Activated naive CD4-positive, alpha-beta T cell treated with Interleukin-2 at 50 U/mL for 16 hours (primary cell): ENCODE data around the gene DTD1.

ENCODE experiments used
- DNase-seq: peaks from one replicate; pipeline ENCODE4 v3.0.0-alpha.2; 2020

DTD1 gene

DNA sequence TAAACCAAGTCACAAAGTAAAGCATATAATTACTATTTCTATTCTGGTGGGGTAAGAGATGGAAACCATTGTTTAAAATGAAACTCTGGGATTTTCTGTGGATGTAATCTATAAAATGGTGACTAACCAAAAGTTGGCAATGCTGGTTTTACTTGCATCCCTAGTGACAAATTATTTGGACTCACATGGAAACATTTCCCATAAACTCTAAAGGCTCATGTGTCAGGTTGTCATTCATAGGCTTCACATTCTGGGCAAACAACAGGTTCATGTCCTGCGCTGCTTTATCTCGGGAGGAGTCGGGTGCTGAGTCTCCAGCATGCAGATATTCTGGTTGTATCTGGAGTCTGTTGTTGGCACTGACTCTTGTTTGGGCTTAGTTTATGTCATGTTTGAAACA, 127.7 kb downstream of the DTD1 start:
- no peak for DNase-seq

DNA sequence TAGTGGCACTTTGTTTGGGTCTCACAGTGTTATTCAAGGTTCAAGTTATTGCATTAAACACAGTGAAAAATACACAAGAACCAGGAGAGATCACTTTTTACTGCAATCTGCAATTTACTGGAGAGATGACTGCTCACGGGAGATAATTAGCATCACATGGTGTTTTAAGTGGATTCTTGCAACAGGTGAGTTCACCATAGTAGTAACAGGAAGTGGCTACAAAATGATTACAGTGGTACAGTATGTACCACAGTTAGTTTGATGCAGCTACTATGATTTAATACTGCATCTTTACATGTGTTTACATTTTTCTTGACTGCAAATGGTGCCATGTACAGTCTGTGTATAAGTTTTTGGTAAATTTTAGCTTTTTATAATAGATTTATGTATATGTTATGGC, 129.2 kb downstream of the DTD1 start:
- no peak for DNase-seq

DNA sequence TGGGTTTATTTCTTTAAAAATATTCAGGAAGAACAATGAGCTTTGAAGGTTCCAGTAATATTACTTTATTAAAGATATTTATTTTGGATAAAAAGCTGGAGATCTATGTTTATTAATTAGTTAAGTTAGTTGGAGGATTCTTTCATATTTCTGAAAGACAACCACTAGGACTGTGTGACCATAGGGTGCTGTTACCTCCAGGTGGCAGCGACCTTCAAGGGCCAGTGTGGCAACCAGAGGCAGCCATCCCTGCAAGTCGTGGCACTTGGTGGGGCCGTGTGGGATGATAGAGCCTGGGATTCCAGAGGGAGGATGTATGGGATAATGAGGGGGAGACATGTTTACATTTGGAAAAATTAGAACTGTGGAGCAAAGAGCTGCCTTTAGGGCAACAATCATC, 130.3 kb downstream of the DTD1 start:
- DNase-seq, result no peak

DNA sequence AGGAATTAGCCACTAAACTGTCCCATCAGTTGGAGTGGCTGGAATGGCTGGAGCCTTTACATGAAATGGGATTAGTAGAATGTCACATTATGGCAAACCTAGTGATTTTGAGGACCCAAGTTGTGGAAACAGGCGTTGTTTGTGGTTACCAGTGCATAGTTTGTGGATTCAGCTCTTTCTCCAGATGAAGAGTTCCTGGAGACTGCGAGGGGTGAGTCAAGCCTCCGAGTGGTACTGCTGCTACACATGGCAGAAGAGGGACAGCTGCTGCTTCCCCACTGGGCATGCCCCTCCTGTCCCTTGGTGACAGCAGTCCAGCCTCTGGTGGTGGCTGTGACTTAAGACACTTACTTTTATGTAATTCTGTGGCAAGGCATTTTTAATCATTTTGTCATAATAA, 131.6 kb downstream of the DTD1 start:
- DNase-seq, result no peak

DNA sequence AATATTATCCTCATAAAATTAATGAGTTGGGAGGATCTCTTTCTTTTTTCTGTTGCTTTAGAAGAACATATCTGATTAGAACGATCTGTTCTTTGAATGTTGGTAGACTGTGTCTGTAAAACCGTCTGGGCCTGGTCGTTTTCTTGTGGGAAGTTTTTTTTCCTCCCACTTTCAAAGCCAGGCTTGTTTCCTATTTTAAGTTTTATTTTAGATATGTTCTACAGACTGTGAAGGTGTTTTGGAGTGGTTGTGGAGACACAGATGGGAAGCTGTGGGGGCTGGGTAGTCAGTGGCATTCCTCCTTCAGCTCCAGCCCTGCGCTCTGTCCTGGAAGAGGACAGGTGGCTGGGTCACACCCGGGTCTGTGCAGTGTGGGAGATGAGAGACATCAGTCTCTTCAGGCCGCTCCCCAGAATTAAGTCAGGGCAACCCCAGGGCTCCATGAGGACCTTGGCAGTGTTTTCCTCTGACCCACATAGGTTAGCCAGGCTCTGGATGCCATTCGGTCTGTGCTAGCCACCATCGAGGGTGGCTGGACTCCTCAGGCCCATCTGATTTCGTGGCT, 133.8 kb downstream of the DTD1 start:
- no peak for DNase-seq

DNA sequence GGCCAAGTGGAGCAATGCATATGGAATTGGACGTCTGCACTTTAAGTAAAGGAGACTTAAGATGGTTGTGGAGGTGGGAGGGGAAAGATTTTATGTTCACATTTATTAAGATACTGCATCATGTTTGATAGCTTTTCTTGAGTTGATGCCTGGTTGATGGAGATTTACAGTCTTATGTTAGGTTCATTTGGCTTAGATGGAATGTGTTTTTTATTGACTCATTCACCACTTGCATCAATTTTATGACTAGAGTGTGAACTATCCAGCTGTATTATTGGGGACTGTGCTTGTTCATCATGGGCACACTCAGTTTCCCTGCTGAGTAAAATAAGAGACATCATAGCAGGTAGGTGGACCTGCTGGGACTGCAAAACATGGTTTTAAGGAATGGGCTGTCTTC, 134.5 kb downstream of the DTD1 start:
- no peak for DNase-seq

DNA sequence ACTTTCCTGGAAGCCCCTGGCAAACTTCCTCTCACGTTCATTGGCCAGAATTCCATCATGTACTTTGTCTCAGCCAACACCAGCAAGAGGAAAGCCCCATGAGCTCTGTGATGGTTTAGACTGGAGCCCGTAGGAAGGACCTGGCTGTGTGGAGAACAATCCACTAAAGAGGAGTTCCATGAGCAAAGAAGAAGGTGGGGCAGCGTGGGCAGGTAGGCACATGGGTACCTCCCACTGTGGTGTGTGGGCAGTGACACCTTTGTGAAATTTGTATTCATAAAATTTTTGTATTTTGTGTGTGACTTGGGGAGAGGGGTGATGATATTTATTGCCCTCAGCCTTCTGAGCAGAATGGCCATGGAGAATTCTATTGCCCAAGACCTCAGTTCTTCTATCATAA, 136.2 kb downstream of the DTD1 start:
- no peak for DNase-seq

DNA sequence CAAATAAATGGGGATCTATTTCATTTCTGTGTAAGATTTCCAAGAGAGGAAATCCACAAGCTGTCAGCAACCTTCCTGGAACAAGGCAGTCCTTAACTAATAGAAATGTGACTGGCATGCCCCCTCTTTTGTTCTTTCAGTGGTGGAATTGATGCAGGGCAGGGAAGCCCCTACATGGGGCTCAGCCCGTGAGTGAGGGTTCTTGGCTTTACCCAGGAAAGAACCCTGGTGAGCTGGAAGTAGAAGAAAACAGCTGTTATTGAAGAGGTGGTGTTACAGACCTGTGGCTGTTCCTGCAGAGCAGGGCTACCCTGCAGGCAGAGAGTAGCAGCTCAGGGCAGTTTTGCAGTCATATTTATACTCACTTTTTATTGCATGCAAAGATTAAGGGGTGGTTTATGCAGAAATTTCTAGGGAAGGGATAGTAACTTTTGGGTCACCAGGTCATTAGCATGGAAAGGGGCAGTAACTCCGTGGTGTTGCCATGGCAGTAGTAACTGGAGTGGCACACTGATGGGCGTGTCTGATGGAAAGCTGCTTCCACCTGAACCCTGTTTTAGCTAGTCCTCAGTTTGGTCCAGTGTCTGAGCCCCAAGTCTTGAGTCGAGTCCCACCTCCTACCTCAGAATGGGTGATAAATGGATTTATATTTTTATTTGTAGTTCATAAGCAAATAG, 137.1 kb downstream of the DTD1 start:
- no peak for DNase-seq

DNA sequence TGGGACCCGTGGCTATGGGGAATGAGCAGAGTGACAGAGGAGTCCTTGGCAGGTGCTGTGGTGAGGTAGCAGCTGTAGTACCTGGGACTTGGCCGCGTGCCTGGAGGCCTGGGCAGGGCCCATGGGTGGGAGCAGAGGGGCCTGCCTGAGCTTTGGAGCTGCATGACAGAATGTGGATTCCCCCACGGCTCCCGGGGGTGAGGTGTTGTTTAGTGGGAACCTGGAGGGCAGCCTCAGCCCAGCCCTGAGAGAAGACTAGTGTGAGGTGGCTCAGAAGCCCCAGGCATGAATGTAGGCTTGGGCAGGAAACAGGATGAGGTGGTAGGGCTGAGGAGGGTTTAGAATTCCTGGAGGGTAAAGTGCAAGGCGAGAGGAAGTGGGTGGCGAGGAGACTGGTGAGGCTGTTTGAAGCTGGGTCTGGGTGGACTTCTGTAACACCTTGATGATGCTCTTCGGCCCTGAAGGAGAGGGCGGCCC, 139.2 kb downstream of the DTD1 start:
- DNase-seq, result no peak

DNA sequence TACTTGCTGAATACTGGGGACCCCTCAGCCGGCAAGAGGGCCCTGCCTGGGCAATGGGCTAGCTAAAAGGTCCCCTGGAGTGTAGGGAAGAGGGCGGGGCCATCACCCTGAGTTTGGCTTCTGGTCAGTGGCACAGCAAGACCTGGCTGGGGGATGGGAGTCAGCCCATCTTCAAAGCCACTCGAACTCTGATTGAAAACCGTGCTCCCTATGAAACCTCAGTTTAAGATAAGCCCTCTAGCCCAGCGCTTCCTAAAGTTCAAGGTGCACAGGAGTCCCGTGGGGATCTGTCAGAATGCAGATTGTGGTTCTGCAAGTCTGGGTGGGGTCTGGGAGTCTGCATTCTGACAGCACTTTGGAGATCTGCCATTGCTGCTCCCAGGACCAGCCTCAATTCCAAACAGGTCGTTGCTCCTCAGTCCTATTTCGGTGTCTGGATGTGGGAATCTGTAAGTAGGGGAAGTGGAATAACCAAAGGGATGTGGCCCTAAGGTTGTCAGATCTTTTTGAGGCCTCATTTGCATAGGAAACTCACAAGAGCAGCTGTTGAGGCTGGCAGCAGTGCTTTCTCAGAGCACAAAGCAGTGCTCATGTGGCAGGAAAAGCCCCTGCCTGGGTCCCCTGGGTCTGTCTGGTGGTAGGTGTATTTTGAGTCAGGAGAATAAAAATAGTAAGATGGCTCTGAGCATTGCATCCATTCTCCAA, 140.5 kb downstream of the DTD1 start:
- DNase-seq, result no peak

DNA sequence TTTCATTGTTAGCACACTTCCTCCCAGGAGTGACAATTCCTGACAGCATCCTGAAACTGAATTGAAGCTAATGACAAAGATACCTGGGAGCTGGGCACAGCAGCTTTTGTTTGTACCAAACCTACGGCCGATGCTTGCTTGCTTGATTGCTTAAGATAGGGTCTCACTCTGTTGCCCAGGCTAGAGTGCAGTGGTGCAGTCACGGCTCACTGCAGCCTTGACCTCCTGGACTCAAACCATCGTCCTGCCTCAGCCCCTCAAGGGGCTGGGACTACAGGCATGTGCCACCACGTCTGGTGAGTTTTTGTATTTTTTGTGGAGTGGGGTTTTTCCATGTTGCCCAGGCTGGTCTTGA, 141.0 kb downstream of the DTD1 start:
- no peak for DNase-seq

DNA sequence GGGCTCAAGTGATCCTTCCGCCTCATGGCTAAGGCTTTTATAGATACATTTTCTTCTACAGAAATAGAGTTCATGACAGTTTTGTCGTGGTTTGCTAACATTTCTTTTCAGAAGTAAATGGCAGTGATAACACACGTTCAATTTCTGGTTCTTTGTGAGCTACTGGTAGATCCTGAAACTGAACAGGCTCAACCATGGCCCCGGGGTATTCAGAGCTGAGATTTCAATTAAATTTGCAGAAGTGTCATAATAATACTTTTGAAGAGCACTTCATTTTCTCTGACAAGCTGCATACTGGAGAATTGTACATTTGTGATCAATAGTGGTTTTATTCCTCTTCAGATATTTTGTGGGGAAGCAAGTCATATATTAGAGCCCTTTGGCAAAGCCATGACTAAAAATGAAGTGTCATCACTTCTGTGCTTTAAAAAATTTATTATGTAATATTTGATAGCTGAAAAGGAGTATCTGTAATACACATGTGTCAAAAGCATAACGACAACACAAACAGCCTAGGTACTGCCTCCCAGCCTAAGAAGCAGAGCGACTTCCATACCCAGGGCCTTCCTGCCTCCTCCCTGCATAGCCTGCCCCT, 141.5 kb downstream of the DTD1 start:
- DNase-seq, result no peak

DNA sequence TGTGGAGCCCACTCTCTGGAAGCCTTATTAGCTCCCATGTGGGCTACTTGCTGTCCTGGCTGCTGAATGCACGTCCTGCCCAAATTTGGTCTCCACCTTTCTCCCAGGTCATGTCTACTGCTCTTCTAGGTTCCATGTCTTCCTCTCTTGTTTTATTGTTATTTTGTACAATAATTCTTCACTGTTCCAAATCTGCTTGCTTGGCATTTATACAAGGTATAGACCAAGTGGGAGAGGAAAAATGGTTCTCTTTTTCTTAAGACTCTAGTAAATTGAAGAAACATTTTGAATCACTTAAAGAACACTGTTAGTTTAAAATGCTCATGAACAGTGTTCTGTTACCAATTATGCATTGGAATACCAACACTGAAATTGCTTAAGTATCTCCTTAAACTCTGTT, 144.1 kb downstream of the DTD1 start:
- DNase-seq, result no peak

DNA sequence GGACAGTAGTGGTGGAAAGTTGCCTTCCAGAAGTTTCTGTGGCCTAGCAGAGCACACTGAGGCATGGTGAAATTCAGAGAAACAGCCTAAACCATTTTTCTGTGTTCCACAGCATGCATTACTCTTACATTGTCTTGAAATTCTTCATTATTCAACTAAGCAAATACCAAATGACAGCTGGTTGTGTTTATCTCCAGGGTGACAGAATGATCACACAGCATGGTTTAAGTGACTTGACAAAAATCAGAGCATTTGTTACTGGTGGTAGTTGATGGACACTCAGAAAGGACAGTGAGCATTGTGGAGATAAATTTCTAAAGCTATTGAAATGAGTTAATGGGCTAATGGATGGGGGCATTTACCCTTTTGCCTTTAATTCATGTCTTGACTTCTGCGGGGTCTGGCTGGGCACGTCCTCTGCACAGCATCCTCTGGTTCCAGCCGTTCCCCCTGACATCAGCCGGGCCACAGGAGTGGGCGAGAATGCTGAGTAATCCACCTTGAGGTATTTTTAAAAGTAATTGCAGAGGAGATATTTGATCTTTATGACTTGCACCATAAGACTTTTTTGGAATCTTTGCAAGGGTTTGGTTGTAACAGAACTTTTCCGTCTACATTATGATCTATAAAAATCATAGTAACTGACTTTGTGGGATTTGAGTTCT, 146.8 kb downstream of the DTD1 start:
- no peak for DNase-seq

DNA sequence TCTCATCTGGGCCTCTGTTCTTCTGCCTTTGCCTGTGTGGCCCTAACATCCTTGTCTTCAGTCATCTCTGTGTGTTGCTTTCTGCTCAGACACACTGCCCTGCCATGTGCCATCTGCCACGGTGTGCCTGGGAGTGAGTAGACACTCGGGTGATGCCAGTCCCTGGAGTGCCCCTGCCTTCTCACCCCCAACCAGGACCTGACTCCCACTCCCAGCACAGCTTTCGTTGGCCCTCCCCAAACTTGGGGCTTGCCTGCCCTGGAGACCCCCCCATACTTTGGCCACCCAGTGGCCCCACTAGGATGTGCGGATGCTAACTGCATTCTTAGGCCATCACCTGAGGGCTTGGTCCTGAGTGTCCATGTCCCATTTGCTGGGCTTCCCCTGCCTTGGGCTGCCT, 149.3 kb downstream of the DTD1 start:
- DNase-seq, result no peak

DNA sequence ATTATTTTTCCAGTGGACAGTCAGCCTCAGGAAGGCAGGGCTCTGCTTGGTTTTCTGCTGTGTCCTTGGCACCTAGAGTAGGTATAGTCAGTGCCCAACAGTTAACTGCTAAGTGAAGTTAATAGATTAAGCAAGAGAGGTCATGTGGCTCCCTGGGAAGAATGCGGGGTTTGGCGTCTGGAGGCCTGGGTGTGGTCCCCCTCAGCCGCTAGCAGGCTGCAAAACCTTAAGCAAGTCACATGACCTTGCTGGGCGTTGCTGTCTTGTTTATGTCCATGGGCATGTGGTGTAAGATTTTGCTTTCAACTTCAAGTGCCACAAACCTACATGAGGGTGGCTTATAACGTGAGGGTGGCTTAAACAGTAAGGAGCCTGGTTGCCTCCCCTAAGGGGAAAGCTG, 150.2 kb downstream of the DTD1 start:
- DNase-seq, result no peak

DNA sequence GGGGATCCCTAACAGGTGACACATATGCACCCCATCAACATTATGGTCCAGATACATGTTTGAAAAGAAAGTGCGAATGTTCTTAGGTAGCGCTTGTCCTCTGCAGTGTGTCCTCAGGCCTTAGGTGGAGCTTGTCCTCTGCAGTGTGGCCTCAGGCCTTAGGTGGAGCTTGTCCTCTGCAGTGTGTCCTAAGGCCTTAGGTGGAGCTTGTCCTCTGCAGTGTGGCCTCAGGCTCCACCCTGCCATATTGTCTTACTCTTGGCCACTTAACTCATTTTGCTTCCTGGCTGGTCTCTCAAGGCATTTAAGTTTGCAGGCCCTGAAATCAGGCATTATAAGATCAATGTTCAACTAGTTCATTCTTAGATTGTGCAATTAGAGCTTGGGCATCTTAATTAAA, 151.0 kb downstream of the DTD1 start:
- DNase-seq, result no peak

DNA sequence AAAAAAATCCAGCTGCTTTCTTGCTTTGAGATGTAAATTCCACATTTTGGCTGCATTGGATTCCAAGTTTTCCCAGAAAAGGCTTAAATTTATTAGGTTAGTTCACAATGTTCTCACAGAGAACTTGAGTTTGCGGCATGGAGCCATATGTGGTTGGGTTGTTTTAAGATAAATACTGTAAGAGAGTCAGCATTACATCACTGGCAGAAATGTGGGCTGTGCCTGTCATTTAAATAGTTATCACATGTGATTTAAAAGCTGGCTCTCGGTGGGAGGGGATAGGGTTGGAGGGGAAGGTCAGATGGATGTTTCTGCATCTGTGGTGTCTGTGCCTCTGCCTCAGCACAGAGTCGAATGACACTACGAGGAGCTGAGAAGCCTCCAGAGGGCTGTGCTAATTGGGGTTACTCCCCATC, 151.9 kb downstream of the DTD1 start:
- DNase-seq, result no peak

DNA sequence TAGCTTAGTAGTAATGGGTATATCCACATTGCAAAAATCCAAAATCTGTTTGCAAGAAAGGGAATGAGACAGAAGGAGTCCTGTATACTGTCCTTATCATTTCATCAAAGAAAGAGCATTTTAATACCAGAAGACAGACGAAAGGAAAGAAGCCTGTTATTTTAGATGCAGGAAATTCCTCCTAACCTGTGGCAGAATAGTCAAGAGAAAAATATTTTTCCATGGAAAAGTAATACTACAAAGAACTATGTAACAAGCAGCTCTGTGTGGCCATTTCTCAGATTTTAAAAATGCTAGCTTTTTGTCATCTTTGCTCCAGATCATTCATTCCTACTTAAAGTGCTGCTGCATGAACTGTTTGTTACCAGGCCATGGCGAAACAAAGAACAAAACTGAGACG, 152.9 kb downstream of the DTD1 start:
- no peak for DNase-seq

DNA sequence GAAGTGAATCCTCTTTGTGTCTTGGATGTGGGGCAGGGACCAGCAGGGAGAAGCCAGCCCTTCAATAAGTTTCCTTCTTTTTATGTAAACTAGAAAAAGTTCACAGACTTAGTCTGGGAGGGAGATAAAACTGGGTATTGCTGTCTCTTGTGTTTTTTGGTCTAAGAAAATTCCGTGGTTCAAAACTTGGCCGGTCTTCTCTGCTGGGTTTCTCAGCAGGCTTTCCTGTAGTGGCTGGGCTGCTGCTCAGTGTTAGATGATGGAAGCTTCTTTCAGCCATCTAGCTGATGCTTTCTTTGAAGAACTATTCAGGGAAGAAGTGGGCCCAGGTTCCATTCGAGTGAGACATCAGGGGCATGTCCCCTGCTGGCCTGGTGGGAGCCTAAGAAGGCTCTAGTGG, 155.0 kb downstream of the DTD1 start:
- DNase-seq, result no peak

DNA sequence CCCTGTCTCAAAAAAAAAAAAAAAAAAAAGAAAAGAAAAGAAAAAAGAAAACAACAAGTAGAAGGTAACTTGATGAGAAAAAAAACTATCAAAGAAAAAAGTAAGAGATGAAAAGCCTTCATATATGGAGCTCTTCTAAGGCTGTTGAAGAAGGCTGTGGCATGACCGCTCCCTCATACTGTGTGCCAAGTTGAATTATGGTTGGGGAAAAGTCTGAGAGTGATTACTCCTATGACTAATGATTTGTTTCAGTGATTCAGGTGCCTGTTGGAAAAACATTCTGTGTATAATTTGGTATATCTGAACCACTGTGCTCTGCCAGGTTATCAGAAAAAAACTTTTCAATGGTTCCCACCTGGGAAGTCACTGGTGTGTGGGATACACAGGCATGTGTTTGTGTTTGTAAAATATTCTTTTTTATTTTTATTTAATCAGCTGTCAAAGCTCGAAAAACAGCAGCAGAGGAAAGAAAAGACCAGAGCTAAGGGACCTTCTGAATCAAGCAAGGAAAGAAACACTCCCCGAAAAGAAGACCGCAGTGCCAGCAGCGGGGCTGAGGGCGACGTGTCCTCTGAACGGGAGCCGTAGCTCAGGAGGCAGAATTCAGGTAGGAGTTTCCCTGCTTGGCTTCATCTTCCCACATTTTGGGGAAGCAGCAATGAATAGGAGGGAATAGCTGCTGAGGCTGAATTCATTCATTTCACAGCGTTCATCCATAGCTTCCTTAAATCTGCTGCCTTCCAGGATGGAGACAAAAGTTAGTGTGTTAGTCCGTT, 156.0 kb downstream of the DTD1 start:
- no peak for DNase-seq

DNA sequence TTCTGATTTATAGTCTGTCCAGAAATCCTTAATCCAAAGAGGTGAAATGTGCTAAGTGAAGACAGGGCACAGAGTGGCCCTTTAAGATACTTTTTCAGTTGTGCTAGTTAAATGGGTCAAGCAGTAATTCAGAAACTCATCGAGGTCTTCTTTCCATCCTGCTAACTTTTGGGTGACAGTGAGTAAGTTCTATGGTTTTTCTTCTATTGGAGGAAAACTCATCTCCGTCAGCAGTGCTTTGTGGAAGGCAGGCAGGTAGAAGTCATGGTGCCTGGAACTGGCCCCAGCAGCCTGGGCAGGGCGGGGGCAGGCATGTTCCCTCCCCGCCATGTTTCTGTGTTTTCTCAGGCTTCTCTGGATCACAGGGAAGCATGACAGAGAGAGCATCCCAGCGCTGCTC, 159.2 kb downstream of the DTD1 start:
- DNase-seq, result no peak

DNA sequence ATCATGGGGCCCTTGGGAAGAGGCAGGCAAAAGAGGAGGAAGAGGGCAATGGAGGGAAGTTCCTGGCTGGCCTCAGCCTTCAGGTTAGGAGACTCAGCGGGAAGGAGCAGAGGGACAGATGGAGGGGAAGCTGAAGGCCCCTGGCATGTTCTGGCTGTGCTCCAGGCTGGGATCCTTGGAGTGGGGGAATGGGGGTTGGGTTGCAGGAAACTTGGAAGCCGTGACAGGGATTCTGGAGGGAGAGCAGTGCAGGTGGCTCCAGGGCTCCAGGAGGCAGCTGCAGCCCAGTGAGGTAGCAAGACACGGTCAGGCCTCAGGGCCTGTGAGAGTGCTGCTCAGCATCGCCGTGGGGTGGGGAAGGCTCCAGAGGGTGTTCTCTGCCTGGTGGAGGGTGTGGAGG, 161.1 kb downstream of the DTD1 start:
- no peak for DNase-seq
